H1 (cell line): ENCODE measurements around the gene MTM1.

Experiments
- CBX5 ChIP-seq: fragments of 300-800, 300-1000 bp; sonication (generic); IDR thresholded peaks from 2 replicates; pipeline ENCODE4 v1.7.1; 2016; ENCODE audit warnings: antibody characterized with exemption, low read length, low read depth
- EP300 ChIP-seq, 2 experiments: IDR thresholded peaks; 1 replicate in 1 of 2; 2 replicates in 1 of 2; pipeline ENCODE4 v1.6.1; 2011 to 2012; ENCODE audit warnings: low read depth in 2 of 2, low read length in 2 of 2, mild to moderate bottlenecking in 2 of 2, borderline replicate concordance in 1 of 2, inconsistent platforms in 1 of 2, moderate library complexity in 1 of 2
- EZH2 ChIP-seq: fragments of 200-600 bp; sonication (generic); IDR thresholded peaks from 2 replicates; pipeline ENCODE4 v1.7.1; 2012; ENCODE audit warnings: low read depth, mild to moderate bottlenecking, moderate library complexity, low read length, inconsistent platforms; ENCODE audit not compliant: severe bottlenecking
- MAFK ChIP-seq: IDR thresholded peaks from 2 replicates; pipeline ENCODE4 v1.6.1; 2012; ENCODE audit warnings: low read depth, mild to moderate bottlenecking, improper control_type of control experiment, low read length
- POLR2A ChIP-seq, 2 experiments: IDR thresholded peaks; 1 replicate in 1 of 2; 2 replicates in 1 of 2; pipeline ENCODE4 v1.6.1; 2011; ENCODE audit warnings: low read depth in 2 of 2, low read length in 2 of 2, mild to moderate bottlenecking in 2 of 2; ENCODE audit errors: control extremely low read depth in 1 of 2
- POLR2AphosphoS5 ChIP-seq: IDR thresholded peaks from 2 replicates; pipeline ENCODE4 v1.6.1; 2011; ENCODE audit warnings: low read depth, low read length
- RNF2 ChIP-seq: fragments of 200-900, 300-1000 bp; sonication (generic); IDR thresholded peaks from 2 replicates; pipeline ENCODE4 v1.7.1; 2016; ENCODE audit warnings: borderline replicate concordance, low read depth, mild to moderate bottlenecking, antibody characterized with exemption, low read length; ENCODE audit not compliant: poor library complexity, severe bottlenecking; ENCODE audit errors: missing control alignments
- RXRA ChIP-seq: IDR thresholded peaks from 2 replicates; pipeline ENCODE4 v1.6.1; 2011; ENCODE audit warnings: low read depth, mild to moderate bottlenecking, low read length, moderate library complexity; ENCODE audit not compliant: insufficient read depth
- SIN3A ChIP-seq, 2 experiments: IDR thresholded peaks in 1 of 2; conservative IDR thresholded peaks in 1 of 2; 2 replicates each; pipeline ENCODE4 v1.6.1; 2011 to 2012; ENCODE audit warnings: low read length in 2 of 2, improper control_type of control experiment in 1 of 2, low read depth in 1 of 2, mild to moderate bottlenecking in 1 of 2
- SUZ12 ChIP-seq: fragments of 200-600 bp; sonication (generic); IDR thresholded peaks from 2 replicates; pipeline ENCODE4 v1.6.1; 2012; ENCODE audit warnings: mild to moderate bottlenecking, inconsistent platforms, low read length, moderate library complexity, mixed read lengths
- TCF12 ChIP-seq: IDR thresholded peaks from 2 replicates; pipeline ENCODE4 v1.6.1; 2011; ENCODE audit warnings: low read depth, mild to moderate bottlenecking, low read length
- TF ChIP-seq, protein P1 (sequence below), 3 experiments: IDR thresholded peaks; 1 replicate in 2 of 3; 2 replicates in 1 of 3; pipeline versions ENCODE4 v1.5.1 to v1.6.1; 2011; ENCODE audit warnings: low read length in 3 of 3, mild to moderate bottlenecking in 3 of 3, inconsistent platforms in 2 of 3, low read depth in 1 of 3, moderate library complexity in 1 of 3; ENCODE audit not compliant: insufficient read depth in 1 of 3; ENCODE audit errors: control extremely low read depth in 1 of 3
- TF ChIP-seq, protein P2 (sequence below): IDR thresholded peaks from 2 replicates; pipeline ENCODE4 v1.6.1; 2012; ENCODE audit warnings: inconsistent platforms

GRCh38 chrX:150616863-150617198, 48.4 kb downstream of the MTM1 start:
- TF ChIP-seq, protein P1, sequence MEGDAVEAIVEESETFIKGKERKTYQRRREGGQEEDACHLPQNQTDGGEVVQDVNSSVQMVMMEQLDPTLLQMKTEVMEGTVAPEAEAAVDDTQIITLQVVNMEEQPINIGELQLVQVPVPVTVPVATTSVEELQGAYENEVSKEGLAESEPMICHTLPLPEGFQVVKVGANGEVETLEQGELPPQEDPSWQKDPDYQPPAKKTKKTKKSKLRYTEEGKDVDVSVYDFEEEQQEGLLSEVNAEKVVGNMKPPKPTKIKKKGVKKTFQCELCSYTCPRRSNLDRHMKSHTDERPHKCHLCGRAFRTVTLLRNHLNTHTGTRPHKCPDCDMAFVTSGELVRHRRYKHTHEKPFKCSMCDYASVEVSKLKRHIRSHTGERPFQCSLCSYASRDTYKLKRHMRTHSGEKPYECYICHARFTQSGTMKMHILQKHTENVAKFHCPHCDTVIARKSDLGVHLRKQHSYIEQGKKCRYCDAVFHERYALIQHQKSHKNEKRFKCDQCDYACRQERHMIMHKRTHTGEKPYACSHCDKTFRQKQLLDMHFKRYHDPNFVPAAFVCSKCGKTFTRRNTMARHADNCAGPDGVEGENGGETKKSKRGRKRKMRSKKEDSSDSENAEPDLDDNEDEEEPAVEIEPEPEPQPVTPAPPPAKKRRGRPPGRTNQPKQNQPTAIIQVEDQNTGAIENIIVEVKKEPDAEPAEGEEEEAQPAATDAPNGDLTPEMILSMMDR (IDR thresholded peaks at IDR 0.05; ENCODE audit: control extremely low read depth in 1 of 3, insufficient read depth in 1 of 3, low read depth in 1 of 3, low read length in 3 of 3), result no peak
- no peak for TF ChIP-seq POLR2A (IDR thresholded peaks at IDR 0.05; ENCODE audit: control extremely low read depth in 1 of 2, low read depth in 2 of 2, low read length in 2 of 2)
- no peak for TF ChIP-seq EZH2
- TF ChIP-seq EP300 (IDR thresholded peaks at IDR 0.05; ENCODE audit: borderline replicate concordance in 1 of 2, low read depth in 2 of 2, low read length in 2 of 2), result no peak
- TF ChIP-seq RXRA, result no peak
- TF ChIP-seq, protein P2, sequence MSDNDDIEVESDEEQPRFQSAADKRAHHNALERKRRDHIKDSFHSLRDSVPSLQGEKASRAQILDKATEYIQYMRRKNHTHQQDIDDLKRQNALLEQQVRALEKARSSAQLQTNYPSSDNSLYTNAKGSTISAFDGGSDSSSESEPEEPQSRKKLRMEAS, result no peak
- TF ChIP-seq POLR2AphosphoS5, result no peak
- TF ChIP-seq TCF12, result no peak
- TF ChIP-seq SUZ12, result no peak
- no peak for TF ChIP-seq MAFK
- TF ChIP-seq CBX5, result no peak
- TF ChIP-seq RNF2, result no peak
- no peak for TF ChIP-seq SIN3A (conservative IDR thresholded peaks at IDR 0.05 in 1 of 2, IDR thresholded peaks at IDR 0.05 in 1 of 2; ENCODE audit: low read depth in 1 of 2, low read length in 2 of 2)
